Astrocyte of the spinal cord (primary cell): ENCODE results near the gene AAK1.

Source experiments
- DNase-seq: peaks from one replicate; pipeline ENCODE4 v3.0.0; 2011; ENCODE audit warnings: low read depth, low spot score
- H3K4me3 ChIP-seq: 2 replicates; pipeline ENCODE4 v1.5.1; 2011; ENCODE audit warnings: low read depth, mild to moderate bottlenecking, low read length, moderate library complexity
- in situ Hi-C: cut with HindIII; loops from 2 replicates; pipeline ENCODE4 v1.10.0; 2017; ENCODE audit warnings: low sequenced_read_pairs
- TF ChIP-seq, protein P1 (sequence below): IDR thresholded peaks from 2 replicates; pipeline ENCODE4 v1.5.1; 2012; ENCODE audit warnings: low read depth, mild to moderate bottlenecking, low read length, inconsistent platforms

The AAK1 gene

GRCh38 chr2:69645031-69645431, 1.5 kb upstream of the AAK1 start:
- peak overlapping the region; percentile 92 for H3K4me3 ChIP-seq
- in situ Hi-C loops: no loop called here
- TF ChIP-seq, protein P1, sequence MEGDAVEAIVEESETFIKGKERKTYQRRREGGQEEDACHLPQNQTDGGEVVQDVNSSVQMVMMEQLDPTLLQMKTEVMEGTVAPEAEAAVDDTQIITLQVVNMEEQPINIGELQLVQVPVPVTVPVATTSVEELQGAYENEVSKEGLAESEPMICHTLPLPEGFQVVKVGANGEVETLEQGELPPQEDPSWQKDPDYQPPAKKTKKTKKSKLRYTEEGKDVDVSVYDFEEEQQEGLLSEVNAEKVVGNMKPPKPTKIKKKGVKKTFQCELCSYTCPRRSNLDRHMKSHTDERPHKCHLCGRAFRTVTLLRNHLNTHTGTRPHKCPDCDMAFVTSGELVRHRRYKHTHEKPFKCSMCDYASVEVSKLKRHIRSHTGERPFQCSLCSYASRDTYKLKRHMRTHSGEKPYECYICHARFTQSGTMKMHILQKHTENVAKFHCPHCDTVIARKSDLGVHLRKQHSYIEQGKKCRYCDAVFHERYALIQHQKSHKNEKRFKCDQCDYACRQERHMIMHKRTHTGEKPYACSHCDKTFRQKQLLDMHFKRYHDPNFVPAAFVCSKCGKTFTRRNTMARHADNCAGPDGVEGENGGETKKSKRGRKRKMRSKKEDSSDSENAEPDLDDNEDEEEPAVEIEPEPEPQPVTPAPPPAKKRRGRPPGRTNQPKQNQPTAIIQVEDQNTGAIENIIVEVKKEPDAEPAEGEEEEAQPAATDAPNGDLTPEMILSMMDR: no peak
- DNase-seq: no peak

GRCh38 chr2:69644506-69644979, 1.0 kb upstream of the AAK1 start:
- H3K4me3 ChIP-seq: peak overlapping the region; percentile 92
- TF ChIP-seq, protein P1: no peak
- peak; percentile 13 for DNase-seq
- in situ Hi-C loops: no loop called here

GRCh38 chr2:69642709-69643601, 584 bp downstream of the AAK1 start:
- DNase-seq: peak; percentile 82
- H3K4me3 ChIP-seq: peak overlapping the region; percentile 92
- TF ChIP-seq, protein P1: no peak
- in situ Hi-C loops: no loop called here

DNA sequence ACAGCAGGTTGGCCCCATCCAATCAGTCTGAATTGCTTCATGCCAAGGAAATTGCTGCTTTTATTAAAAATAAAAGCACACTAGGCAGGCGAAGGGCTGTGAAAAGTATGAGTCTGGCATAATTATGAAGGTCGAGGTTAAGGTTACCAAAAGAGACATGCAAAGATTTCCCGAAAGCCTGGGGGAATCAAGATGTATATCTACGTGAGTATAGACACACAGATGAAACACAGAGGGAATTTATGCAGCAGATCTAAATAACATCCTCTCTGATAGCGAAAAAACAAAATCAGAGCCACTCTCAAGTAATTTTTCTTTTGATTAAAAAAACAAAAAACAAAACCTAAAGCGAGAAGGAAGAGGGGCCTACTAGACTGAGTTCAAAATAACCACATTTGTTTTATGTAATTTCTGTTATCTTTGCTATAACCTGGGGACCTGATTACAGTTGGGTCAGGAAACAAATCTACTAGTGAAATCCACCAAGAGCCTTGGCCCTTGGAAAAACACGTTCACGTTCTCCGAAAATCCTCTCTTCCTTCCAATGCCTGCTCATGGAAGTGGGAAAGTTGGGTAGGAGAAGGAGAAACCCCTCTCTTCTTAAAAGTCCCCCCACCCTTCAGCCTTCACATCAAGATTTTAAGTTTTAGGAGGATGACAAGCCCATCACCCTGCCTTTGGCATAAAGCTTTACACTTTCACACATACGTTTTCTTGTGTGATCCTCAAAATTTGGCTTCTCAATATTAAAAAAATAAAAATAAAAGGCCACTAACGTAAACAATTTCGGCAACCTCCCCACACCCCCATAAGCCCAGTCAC, 1.4 kb downstream of the AAK1 start:
- in situ Hi-C loops: no loop called here
- TF ChIP-seq, protein P1: no peak
- peak; percentile 8 for DNase-seq
- H3K4me3 ChIP-seq: peak overlapping the region; percentile 92

DNA sequence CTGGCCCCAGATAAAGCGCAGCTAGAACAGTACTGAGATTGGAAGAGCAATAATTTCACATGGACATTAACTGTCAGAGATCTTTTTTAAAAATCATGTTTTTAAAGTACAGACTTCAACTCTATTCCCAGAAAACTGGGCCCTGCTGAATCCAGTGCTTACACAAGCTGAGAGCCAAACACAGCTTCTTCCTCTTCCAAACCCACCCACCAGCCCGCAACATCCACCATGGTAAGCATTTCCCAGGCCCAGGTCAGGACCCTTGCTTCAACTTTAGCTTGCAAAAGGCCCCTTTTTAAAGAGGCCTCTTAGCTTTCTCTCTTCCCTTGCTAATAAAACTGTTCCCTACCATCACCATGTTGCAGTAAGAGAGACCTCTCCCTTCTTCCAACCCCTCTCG, 2.1 kb downstream of the AAK1 start:
- H3K4me3 ChIP-seq: peak overlapping the region; percentile 92
- TF ChIP-seq, protein P1: no peak
- in situ Hi-C loops: no loop called here
- DNase-seq: no peak

GRCh38 chr2:69639266-69639665, 4.3 kb downstream of the AAK1 start:
- in situ Hi-C loops: no loop called here
- H3K4me3 ChIP-seq: no peak overlapping the region
- DNase-seq: no peak
- TF ChIP-seq, protein P1: no peak
